ENCODE data around the gene RNF157. TPM values are rescaled to one million over a fixed set of nuclear protein-coding genes. Genes with fewer than 3 reads are reported as not detected.
"Not testable (repeated sequence)": the region's sequence is repeated elsewhere in the genome, so short reads cannot be mapped to it uniquely, and the experiment has no call there.

RNF157 gene
- polyA plus RNA-seq, 3 donors = 27.2 to 31.8 (median 31.6) TPM

DNA sequence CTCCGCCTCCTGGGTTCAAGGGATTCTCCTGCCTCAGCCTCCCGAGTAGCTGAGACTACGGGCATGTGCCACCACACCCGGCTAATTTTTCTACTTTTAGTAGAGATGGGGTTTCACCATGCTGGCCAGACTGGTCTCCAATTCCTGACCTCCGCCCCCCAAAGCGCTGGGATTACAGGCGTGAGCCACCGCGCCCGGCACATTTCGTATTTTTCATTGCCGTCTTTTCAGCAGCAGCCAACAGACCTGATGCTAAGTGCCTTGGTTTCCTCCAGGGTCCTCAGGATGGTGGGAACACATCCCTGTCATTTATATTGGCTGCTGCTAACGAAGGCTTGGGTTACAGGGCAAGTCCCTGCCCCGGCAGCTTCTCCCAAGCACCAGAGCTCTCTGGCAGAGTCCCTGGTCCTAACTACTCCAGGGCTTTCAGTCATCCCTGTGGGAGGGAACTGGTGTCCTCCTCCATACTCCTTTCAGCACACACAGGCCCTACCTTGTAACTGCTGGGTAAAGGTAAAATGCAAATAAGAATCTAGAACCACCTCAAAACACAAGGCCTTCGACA, 1.5 kb upstream of the RNF157 start:
- DNase-seq (ENCODE audit: extremely low read depth in 1 of 11, low read depth in 9 of 11, low spot score in 4 of 11) = no peak

DNA sequence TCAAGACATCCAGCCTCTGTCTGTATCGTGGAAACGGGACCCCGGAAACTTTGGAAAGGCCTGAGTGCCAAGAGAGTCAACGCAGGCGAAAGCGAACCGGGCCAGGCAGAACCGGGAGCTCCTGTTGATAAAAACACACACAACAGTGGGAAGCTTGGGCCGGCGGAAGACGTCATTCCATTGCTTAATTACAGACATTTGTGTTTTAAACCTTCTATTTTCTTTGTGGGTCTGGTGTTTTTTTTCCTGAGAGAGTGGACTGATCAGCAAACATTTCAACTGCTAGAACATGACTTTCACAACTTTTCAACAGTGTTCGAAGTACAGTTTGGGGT, 878 bp upstream of the RNF157 start:
- DNase-seq (ENCODE audit: extremely low read depth in 1 of 11, low read depth in 9 of 11, low spot score in 4 of 11) = no peak

DNA sequence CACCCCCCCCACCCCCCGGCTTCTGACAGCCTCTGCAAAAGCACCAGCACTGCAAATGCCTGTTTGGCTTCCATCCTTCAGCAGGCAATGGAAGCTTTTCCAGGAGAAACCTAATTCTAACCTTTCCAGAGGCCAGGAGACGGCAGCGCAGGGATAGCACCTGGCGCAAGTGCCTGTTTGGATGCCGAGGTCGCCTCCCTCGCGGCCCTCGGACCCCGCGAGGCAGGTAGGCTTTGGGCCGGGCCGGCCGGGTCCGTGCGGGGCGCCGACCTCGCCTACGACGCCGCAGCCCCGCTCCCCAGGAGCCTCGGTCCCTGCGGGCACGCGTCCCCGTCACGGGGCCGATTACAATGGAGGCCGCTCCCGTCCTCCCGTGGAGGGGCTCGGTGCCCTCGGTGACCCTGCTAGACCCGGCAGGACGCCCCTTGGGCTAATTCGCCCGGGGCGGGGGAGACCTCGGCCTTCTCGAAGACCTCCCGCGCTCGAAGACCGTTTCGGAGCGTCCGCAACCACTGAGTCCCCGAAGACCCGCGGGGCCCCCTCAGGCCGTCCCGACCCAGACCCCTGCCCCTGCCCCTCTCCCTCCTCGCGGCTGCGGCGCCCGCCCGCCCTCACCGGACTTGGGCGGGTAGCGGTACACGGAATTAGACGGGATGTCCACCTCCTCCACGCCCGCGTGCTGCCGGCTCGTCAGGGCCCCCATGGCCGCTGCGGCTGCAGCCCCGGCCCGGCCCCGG, 587 bp downstream of the RNF157 start:
- no peak for DNase-seq (ENCODE audit: extremely low read depth in 1 of 11, low read depth in 9 of 11, low spot score in 4 of 11)

DNA sequence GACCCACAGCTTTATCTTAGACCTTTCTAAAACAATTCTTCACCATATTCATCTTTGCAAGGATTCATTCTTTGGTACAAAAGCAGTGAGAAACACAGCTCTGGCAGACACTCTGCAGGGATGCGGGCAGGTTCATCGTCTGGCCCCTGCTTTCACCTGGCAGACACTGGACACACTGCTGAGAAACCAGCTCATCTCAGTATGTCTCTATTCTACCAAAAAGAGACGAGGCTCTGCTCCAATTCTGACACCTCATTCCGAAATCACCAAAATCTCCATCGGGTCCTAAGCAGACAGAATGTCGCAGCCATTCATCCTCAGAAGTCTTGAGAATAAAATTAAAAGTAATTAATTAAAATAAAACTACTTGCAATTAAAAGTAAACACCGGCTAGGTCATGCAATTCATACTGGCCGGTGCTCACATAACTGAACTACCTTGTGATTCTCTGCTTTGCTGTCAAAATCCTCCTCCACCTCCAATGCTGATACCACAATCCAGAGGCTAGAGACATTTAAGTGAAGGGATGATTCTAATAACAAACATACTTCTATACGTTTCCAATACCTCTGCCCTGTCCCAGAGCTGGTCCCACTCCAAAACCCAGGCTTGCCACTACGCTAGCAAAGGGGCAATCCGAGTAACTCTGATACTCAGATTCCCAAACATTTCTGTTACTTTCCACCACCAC, 1.3 kb downstream of the RNF157 start:
- no peak for DNase-seq (ENCODE audit: extremely low read depth in 1 of 11, low read depth in 9 of 11, low spot score in 4 of 11)

DNA sequence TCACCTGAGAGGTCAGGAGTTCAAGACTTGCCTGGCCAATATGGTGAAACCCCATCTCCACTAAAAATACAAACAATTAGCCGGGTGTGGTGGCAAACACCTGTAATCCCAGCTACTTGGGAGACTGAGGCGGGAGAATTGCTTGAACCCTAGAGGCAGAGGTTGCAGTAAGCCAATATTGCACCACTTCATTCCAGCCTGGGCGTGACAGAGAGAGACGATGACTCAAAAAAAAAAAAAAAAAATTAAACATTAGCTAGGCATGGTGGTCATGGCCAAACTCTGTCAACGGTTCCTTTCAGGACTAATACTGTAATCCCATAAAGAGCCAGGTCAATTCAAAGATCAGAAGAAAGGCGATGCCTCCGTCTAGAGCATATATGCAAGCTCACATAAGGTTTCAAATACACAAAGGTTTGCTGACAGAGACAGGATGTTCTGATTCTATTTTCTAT, 2.4 kb downstream of the RNF157 start:
- DNase-seq (ENCODE audit: extremely low read depth in 1 of 11, low read depth in 9 of 11, low spot score in 4 of 11) = no peak

DNA sequence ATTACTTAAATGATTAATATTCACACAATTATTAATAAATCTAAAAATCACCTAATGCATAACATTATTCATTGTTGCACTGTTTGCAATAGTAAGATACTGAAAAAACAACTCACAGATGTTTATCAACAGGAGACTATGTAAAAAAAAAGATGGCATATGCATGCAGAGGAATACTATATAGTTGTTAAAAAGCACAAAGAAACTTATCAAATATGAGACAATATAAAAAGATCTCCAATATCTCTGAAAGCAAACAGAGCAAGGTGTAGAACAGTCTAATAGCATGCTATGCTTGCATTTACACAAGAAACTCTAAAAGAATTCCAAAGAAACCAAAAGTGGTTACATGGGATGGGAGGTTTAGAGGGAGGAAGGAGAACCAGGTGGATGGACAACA, 3.7 kb downstream of the RNF157 start:
- no peak for DNase-seq (ENCODE audit: extremely low read depth in 1 of 11, low read depth in 9 of 11, low spot score in 4 of 11)

DNA sequence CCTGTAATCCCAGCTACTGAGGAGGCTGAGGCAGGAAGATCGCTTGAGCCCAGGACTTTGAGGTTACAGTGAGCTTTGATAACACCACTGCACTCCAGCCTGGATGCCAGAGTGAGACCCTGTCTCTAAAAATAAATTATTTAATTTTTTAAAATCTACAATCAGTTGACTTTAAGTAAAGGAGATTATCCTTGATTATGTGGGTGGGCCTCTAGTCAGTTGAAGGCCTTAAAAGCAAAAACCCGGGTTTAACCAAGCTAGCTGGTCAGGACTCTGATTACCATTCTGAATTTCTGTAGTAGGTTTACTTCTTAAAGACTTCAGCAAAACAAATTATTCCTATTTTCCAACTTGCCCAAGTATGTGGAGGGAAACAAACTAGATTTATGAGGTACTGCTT, 4.4 kb downstream of the RNF157 start:
- DNase-seq (ENCODE audit: extremely low read depth in 1 of 11, low read depth in 9 of 11, low spot score in 4 of 11) = no peak

DNA sequence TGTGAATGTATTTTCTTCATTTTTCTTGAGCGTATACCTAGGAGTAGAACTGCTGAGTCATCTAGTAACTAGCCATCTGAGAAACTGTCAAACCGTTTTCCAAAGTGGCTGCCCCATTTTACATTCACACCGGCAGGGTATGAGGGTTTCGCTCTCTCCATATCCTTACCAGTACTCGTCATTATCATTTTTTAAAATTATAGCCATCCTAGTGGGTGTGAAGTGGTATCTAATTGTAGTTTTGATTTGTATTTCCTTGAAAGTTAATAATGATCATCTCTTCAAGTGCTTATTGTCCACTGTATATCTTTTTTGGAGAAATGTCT, 6.0 kb downstream of the RNF157 start:
- no peak for DNase-seq (ENCODE audit: extremely low read depth in 1 of 11, low read depth in 9 of 11, low spot score in 4 of 11)

DNA sequence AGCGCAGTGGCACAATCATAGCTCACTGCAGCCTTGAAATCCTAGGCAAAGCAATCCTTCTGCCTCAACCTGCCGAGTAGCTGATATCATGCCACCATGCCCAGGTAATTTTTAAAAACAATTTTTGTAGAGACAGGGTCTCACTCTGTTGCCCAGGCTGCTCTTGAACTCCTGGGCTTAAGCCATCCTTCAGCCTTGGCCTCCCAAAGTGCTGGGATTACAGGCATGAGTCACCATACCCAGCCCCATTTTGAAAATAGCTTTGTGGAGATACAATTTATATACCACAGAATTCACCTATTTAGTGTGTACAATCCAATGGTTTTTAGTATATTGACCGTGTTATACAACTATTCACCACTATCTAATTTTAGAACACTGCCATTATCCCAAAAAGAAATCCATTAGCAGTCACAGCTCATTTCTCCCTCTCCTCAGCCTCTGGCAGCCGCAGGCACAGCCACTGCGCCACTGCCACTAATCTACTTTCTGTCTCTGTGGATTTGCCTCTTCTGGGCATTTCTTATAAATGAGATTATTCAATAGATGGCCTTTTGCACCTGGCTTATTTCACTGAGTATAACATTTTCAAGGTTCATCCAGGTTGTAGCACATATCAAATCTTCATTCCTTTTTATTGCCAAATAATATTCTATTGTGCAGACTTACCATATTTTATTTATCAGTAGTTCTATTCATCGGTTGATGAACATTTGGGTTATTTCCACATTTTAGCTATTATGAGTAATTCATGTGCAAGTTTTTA, 6.5 kb downstream of the RNF157 start:
- DNase-seq (ENCODE audit: extremely low read depth in 1 of 11, low read depth in 9 of 11, low spot score in 4 of 11) = no peak

DNA sequence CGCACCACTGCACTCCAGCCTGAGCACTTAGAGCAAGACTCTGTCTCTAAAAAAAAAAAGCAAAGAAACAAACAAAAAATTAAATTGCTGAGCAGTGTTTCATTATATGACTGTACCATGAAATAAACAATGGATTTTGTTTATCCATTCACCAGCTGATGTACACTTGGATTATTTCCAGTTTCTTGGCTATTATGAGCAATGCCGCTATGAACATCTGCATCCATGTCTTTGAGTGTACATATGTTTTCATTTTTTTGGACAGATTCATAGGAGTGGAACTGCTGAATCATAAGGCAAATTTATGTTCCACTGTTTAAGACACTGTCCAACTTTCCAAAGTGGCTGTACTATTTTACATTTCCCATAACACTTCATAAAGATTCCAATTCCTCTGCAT, 8.0 kb downstream of the RNF157 start:
- DNase-seq (ENCODE audit: extremely low read depth in 1 of 11, low read depth in 9 of 11, low spot score in 4 of 11) = no peak

DNA sequence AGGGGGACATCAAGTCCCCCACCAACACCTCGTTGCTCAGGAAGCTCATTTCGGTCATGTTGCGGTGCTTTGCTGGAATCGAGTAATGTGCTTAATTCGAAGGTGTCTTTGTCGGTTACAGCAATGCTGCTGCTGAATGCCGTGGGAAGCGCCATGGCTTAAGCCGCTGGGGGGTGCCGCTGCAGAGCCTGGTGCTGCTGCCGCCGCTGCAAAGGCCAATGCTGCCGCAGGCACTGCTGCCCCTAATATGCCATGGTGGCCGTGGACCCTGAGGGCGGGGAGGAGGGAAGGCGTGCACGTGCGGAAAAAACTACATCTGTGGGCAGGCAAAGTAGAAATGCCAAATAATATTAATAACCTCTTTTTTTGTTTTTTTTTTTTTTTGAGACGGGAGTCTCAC, 13.5 kb downstream of the RNF157 start:
- DNase-seq (ENCODE audit: extremely low read depth in 1 of 11, low read depth in 9 of 11, low spot score in 4 of 11) = not testable (repeated sequence)

DNA sequence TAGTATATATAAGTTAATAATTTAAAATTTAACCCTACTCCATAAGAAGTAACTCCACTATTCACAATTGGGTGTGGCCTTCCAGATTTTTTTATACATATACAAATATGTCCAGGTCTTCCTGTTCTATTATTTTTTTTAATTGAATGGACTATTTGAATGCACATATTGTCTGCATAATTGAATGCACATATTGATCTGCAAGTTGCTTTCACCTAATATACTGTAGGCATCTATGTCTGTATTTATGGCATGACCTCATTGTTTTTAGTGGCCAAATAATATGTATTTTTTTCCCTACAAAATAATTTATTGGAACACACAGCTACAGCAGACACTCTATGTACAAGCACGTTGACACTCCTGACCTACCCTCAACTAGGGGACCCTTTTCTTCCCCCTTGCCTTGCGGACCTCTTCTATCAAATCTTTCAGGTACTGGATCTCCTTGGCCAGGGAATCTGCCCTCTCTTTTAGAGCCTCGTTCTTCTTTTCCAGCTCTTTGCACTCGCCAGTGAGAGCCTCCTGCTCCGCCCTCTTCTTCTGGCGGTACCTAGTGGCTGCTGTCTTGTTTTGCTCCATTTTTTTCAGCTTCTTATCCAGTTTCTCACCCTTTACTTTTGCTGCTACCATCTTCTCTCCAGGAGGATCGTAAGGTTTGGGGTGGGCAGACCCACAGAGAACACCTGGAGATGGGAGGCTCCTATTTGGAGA, 14.8 kb downstream of the RNF157 start:
- DNase-seq (ENCODE audit: extremely low read depth in 1 of 11, low read depth in 9 of 11, low spot score in 4 of 11) = not testable (repeated sequence)

DNA sequence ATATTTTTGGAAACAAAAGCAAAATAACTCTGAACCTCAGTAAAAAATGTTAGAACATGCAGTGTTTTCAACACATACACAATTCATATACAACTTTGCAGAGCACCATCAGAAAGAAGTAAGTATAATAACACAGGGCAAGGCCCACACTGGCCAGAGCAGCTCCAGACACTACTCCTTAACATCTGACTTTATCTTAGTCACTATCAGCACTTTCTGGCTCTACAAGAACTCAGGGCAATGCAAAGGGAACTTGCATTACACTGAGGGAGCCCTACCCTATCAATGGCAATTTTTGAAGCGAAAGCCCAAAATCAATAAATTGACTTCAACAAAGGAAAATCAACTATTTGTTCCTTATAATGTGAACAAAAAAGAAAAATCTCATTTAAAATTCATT, 16.5 kb downstream of the RNF157 start:
- DNase-seq (ENCODE audit: extremely low read depth in 1 of 11, low read depth in 9 of 11, low spot score in 4 of 11) = no peak

DNA sequence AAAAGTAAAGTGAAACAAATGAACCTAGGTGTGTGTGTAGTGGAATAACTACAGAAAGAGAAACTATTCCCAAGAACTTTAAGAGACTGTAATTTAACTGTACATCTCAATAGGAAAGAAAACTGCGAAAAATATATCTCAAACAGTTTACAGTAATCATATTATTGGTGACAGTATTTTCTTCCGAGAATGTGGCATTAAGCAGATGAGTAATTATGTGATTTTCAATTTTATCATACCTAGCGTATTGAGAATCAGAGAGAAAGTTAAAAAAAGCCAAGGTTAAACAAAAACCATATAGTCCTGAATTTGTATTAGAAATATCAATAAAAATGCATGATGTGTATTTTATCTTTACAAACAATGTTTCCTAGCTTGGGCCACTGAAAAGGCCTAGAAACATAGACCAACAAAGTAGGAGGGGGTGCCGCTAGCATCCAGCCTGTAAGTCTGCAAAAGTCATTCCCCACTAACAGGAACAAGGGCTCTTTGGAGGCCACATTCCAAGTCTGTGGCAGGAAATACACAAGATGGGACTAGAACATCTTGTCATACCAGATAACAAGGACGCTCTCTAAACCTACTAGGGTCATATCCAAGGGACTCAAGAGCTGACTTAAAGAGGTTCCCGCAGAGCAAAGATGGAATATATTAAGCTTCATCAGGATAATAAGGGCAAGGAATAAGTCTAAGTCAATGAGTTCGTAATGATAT, 20.5 kb downstream of the RNF157 start:
- no peak for DNase-seq (ENCODE audit: extremely low read depth in 1 of 11, low read depth in 9 of 11, low spot score in 4 of 11)

DNA sequence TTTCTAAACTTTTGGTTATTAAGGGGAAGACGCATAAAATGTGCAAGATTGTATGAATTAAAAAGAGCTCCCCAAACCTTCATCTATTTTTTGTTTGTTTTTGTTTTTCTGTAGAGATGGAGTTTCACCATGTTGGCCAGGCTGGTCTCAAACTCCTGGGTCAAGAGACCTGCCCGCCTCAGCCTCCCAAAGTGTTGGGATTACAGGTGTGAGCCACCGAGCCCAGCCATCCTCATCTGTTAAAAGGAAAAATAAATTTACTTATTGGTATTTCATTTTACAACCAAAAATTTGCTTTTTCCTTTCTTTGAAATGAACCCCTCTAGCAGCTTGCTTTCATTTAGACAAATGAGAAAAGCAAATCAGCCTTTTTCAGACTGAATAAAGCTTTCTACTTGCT, 23.2 kb downstream of the RNF157 start:
- DNase-seq (ENCODE audit: extremely low read depth in 1 of 11, low read depth in 9 of 11, low spot score in 4 of 11) = no peak

DNA sequence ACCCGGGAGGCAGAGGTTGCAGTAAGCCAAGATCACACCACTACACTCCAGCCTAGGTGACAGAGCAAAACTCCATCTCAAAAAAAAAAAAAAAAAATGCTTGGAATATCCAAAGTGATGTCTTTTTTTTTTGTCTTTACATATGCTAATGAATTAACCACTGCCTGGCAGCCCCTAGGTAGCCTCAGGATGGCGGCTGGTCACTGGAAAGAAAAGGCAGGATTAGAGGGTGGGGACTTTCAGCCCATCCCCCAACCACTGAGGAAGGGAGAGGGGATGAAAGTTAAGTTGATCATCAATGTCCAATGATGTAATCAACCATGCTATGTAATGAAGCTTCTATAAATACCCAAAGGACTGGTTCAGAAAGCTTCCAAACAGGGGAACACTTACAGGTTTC, 26.8 kb downstream of the RNF157 start:
- DNase-seq (ENCODE audit: extremely low read depth in 1 of 11, low read depth in 9 of 11, low spot score in 4 of 11) = no peak

DNA sequence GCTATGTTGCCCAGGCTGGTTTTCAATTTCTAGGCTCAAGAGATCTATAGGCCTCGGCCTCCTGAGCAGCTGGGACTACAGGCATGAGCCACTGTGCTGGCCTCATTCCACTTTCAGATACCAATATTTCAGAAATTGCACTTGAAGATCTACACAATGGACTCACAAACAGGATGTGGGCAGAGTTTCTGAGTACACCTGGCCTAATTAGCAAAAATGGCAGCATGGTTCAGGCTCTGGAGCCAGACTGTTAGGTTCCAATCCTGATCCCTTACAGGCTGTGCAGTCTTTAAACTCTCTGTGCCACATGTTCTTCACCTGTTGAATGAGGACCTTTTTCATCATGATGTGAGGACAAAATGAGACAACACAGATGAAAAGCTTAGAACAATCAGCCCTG, 32.2 kb downstream of the RNF157 start:
- no peak for DNase-seq (ENCODE audit: extremely low read depth in 1 of 11, low read depth in 9 of 11, low spot score in 4 of 11)

DNA sequence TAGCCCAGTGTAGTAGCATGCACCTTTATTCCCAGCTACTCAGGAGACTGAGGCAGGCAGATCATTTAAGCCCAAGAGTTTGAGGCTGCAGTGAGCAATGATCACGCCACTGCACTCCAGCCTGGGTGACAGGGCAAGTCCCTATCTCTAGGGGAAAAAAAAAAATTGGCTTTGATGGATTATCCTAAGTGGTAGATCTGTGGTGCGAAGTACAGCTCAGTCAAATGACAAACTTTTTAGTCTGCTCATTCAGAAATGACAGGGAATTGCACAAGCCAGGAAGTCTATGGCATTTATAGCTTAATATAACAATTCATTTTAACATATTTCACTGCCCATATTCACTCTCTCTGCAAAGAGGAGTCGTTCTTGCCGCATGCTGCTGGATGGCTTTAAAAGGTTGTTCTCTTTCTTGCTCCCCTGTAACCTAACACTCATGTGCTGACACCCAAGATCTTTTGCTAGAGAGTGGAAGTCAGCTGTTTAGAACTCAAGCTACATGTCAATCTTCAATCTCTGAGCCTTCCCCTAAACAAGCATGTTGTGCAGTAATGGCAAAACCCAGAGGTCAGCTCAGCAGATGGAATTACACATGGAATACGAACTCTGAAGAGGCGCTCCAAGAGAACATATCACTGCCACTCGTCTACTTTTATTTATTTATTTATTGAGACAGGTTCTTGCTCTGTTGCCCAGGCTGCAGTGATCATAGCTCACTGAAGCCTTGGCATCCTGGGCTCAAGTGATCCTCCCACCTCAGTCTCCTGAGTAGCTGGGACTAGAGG, 32.8 kb downstream of the RNF157 start:
- peak in 1 of 11 donors; percentile 12 for DNase-seq (ENCODE audit: extremely low read depth in 1 of 11, low read depth in 9 of 11, low spot score in 4 of 11)

All from renal cortex interstitium (tissue), 11 donors.